Measurements from ENCODE around the gene TIMM13. TPM values are rescaled to one million over a fixed set of nuclear protein-coding genes. Genes with fewer than 3 reads are reported as not detected.

Gene TIMM13
- total and polyA plus RNA-seq, 2 of the 8 experiments (the other 6 are each of a cell fraction or from before 2014, with no cell fraction given) = 270 to 275 TPM

GRCh38 chr19:2394442-2395292 is 32.7 kb downstream of the TIMM13 start:
- no peak overlapping the region for H2BK5ac ChIP-seq (ENCODE audit: low read depth, low read length)
- H2BK12ac ChIP-seq (ENCODE audit: low read depth, low read length) = no peak overlapping the region
- no peak overlapping the region for H2BK15ac ChIP-seq (ENCODE audit: low read length)
- DNase-seq (ENCODE audit: low read depth in 1 of 2, low spot score in 2 of 2) = no peak
- H3K4me1 ChIP-seq (replicated peaks in 1 of 4; ENCODE audit: control insufficient read depth in 3 of 4, insufficient read depth in 4 of 4, low read length in 3 of 4) = no peaks in the 10 kb centered on the region
- H3K4ac ChIP-seq (replicated peaks; ENCODE audit: insufficient read length, low read depth, low read length) = no peak overlapping the region
- no peak overlapping the region for H3K4me3 ChIP-seq (ENCODE audit: extremely low read depth in 1 of 4, insufficient read depth in 2 of 4, low read depth in 3 of 4, low read length in 4 of 4)
- H4K20me1 ChIP-seq (replicated peaks in 1 of 2; ENCODE audit: control insufficient read depth in 1 of 2, insufficient read depth in 2 of 2, low read length in 2 of 2) = no peaks in the 10 kb centered on the region
- ChIA-PET POLR2A (ENCODE audit: partially characterized antibody) (interaction anchor here (0.8 to 1.5 kb wide), 4 partner anchors 21 to 82 kb away, joined by 3 to 6 read pairs (median 4); no protein-coding TSS in a partner anchor), CTCF (ENCODE audit: partially characterized antibody) (interaction anchor here (0.8 to 3.6 kb wide), 9 partner anchors 13 to 267 kb away, joined by 3 to 29 read pairs (median 4); no protein-coding TSS in a partner anchor)
- H3K56ac ChIP-seq (replicated peaks; ENCODE audit: insufficient read length, low read depth, low read length) = no peak overlapping the region
- no peak overlapping the region for H2AFZ ChIP-seq (ENCODE audit: low read length)
- no peak overlapping the region for H2AK5ac ChIP-seq (ENCODE audit: low read depth, low read length)
- H3K23ac ChIP-seq (ENCODE audit: insufficient read length) = no peak overlapping the region
- no peak overlapping the region for H3K4me2 ChIP-seq (ENCODE audit: insufficient read depth in 1 of 2, low read depth in 2 of 2, low read length in 2 of 2)
- no peak overlapping the region for H3K14ac ChIP-seq (ENCODE audit: insufficient read length)
- no peaks in the 10 kb centered on the region for H3K79me2 ChIP-seq (ENCODE audit: control insufficient read depth in 1 of 2, insufficient read depth in 2 of 2, low read length in 2 of 2)
- H3K9ac ChIP-seq (replicated peaks in 1 of 4; ENCODE audit: extremely low read depth in 1 of 4, low read depth in 3 of 4, low read length in 3 of 4) = no peak overlapping the region
- FAIRE-seq = no peak
- 89% methylated on average over 27 of the region's 27 CpGs; no CpG with 5 or more reads in 1 of the 2 experiments for WGBS, 2 experiments (ENCODE audit: extremely low coverage in 1 of 2, insufficient coverage in 1 of 2, insufficient read length in 1 of 2, insufficient replicate concordance in 2 of 2, low coverage in 1 of 2, low lambda C conversion rate in 2 of 2, missing lambda C conversion rate in 1 of 2)
- H2BK20ac ChIP-seq (ENCODE audit: low read length) = no peak overlapping the region
- no peak for TF ChIP-seq RXRA (IDR thresholded peaks at IDR 0.05; ENCODE audit: insufficient read depth, low read depth, low read length)
- no peak for TF ChIP-seq GTF2F1 (IDR thresholded peaks at IDR 0.05; ENCODE audit: borderline replicate concordance, low read depth, low read length)
- no peak for TF ChIP-seq BACH1 (IDR thresholded peaks at IDR 0.05; ENCODE audit: low read length)
- no peak for TF ChIP-seq USF2 (IDR thresholded peaks at IDR 0.05; ENCODE audit: low read length)
- TF ChIP-seq GABPA (IDR thresholded peaks at IDR 0.05; ENCODE audit: borderline replicate concordance, insufficient read depth, low read length) = no peak
- TF ChIP-seq CTBP2 (IDR thresholded peaks at IDR 0.05; ENCODE audit: borderline replicate concordance, insufficient read depth, insufficient read length, low read length) = no peak
- no peak for TF ChIP-seq POLR2AphosphoS5 (IDR thresholded peaks at IDR 0.05; ENCODE audit: low read depth, low read length)
- no peak for TF ChIP-seq SAP30 (IDR thresholded peaks at IDR 0.05; ENCODE audit: insufficient read depth, insufficient replicate concordance, low read length)
- TF ChIP-seq EZH2 (IDR thresholded peaks at IDR 0.05; ENCODE audit: low read depth, low read length, severe bottlenecking) = no peak
- H3K18ac ChIP-seq (ENCODE audit: extremely low read depth, low read length) = no peak overlapping the region
- H3K79me1 ChIP-seq (ENCODE audit: low read depth, low read length) = no peaks in the 10 kb centered on the region
- H4K91ac ChIP-seq (replicated peaks; ENCODE audit: insufficient read length, low read length) = no peak overlapping the region
- no peak overlapping the region for H4K8ac ChIP-seq (ENCODE audit: extremely low read depth, insufficient read depth, low read length)
- H4K5ac ChIP-seq (ENCODE audit: insufficient read length, low read depth, low read length) = no peak overlapping the region
- no peak overlapping the region for H3K27ac ChIP-seq (ENCODE audit: low read depth, low read length)
- no peak overlapping the region for H2BK120ac ChIP-seq (replicated peaks; ENCODE audit: low read depth, low read length)
- no peaks in the 10 kb centered on the region for H3K36me3 ChIP-seq (ENCODE audit: control insufficient read depth in 2 of 4, insufficient read depth in 4 of 4, low read length in 3 of 4)
- no peaks in the 10 kb centered on the region for H3K27me3 ChIP-seq (replicated peaks in 1 of 4; ENCODE audit: control insufficient read depth in 3 of 4, extremely low read depth in 1 of 4, insufficient read depth in 3 of 4, low read length in 3 of 4)
- no peaks in the 10 kb centered on the region for H3K9me3 ChIP-seq (ENCODE audit: insufficient read depth in 2 of 2, low read depth in 1 of 2, low read length in 1 of 2)
- H3K23me2 ChIP-seq (ENCODE audit: low read depth, low read length) = no peaks in the 10 kb centered on the region

Data from H1 (cell line).